SU-DHL-6 (cell line): ENCODE measurements around the gene CYTH4.

Source experiments
- H2AFZ ChIP-seq: fragments of 200-600 bp; sonication (generic); 2 replicates; pipeline ENCODE4 v1.6.1; 2014; ENCODE audit warnings: low read depth, mild to moderate bottlenecking, moderate library complexity, mixed read lengths, antibody characterized with exemption, low read length; ENCODE audit not compliant: severe bottlenecking
- H3F3A ChIP-seq: fragments of 200-600 bp; shearing (Covaris generic); 2 replicates; pipeline ENCODE4 v1.6.0; 2016; ENCODE audit warnings: antibody characterized with exemption, mild to moderate bottlenecking; ENCODE audit not compliant: insufficient read depth
- H3K27ac ChIP-seq: fragments of 200-600 bp; sonication (generic); 2 replicates; pipeline ENCODE4 v1.5.1; 2016; ENCODE audit warnings: low read depth, mild to moderate bottlenecking, low read length, moderate library complexity, mixed read lengths
- H3K27me3 ChIP-seq: fragments of 200-600 bp; sonication (generic), shearing (Covaris generic); 2 replicates; pipeline ENCODE4 v1.6.0; 2014; ENCODE audit warnings: mild to moderate bottlenecking, low read length
- H3K36me3 ChIP-seq: fragments of 200-600 bp; sonication (generic); 2 replicates; pipeline ENCODE4 v1.6.1; 2014; ENCODE audit warnings: mild to moderate bottlenecking, low read length, mixed read lengths
- H3K4me2 ChIP-seq: fragments of 300-600, 200-600 bp; shearing (Covaris generic), sonication (generic); 2 replicates; pipeline ENCODE4 v1.6.0; 2014; ENCODE audit warnings: low read length, low read depth, mild to moderate bottlenecking; ENCODE audit not compliant: poor library complexity, severe bottlenecking
- H3K4me3 ChIP-seq: fragments of 200-600 bp; sonication (generic); 2 replicates; pipeline ENCODE4 v1.5.1; 2014; ENCODE audit warnings: antibody characterized with exemption, low read length, mild to moderate bottlenecking, mixed read lengths; ENCODE audit not compliant: insufficient read depth, poor library complexity, severe bottlenecking
- H3K79me2 ChIP-seq: fragments of 200-600 bp; sonication (generic); 2 replicates; pipeline ENCODE4 v1.6.1; 2014; ENCODE audit warnings: mild to moderate bottlenecking, low read length, moderate library complexity; ENCODE audit not compliant: insufficient read depth
- H3K9ac ChIP-seq: fragments of 200-600 bp; sonication (generic); 2 replicates; pipeline ENCODE4 v1.7.0; 2014; ENCODE audit warnings: mild to moderate bottlenecking, low read length
- H3K9me2 ChIP-seq: fragments of 200-600 bp; sonication (generic); replicated peaks from 2 replicates; pipeline ENCODE4 v1.6.1; 2014; ENCODE audit warnings: low read length; ENCODE audit not compliant: insufficient read depth
- H3K9me3 ChIP-seq: fragments of 200-600 bp; sonication (generic); 2 replicates; pipeline ENCODE4 v1.6.1; 2014; ENCODE audit warnings: low read length, mixed read lengths; ENCODE audit not compliant: insufficient read depth
- H4K20me1 ChIP-seq: fragments of 200-600 bp; sonication (generic); 2 replicates; pipeline ENCODE4 v1.6.1; 2014; ENCODE audit warnings: low read depth, mild to moderate bottlenecking, antibody characterized with exemption, low read length, moderate library complexity, mixed read lengths
- CTCF ChIP-seq: fragments of 200-600 bp; sonication (generic); IDR thresholded peaks from one replicate; pipeline ENCODE4 v1.5.1; 2017; ENCODE audit warnings: antibody characterized with exemption, mild to moderate bottlenecking, low read length, moderate library complexity; ENCODE audit not compliant: insufficient read depth, poor library complexity, severe bottlenecking
- EZH2phosphoT487 ChIP-seq: fragments of 200-600 bp; sonication (generic), shearing (Covaris generic); conservative IDR thresholded peaks from 2 replicates; pipeline ENCODE4 v1.6.1; 2018; ENCODE audit warnings: mild to moderate bottlenecking, antibody characterized with exemption, low read length, moderate library complexity, mixed read lengths

The CYTH4 gene

DNA sequence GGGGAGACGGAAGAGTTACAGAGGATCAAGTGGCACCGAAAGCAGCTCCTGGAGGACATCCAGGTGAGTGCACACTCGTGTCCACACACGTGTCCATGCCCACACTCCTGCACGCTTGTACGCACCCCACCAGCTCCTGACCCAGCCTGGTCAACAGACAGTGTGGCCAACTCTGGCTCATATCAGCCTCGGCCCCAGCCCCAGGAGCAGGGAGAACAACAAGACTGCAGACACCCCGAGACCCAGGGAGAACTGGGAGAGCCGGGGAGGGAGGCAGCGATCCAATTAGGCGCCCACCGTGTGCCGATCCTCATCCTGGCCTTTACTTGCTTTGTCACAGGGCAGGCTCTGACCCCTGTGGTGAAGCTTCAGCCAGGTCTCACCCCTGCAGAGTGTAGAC, 10.3 kb downstream of the CYTH4 start:
- no peaks in the 10 kb centered on the region for H4K20me1 ChIP-seq
- no peak overlapping the region for H3K9ac ChIP-seq
- H3K9me3 ChIP-seq: 0 out of 2 replicates have a peak, but pooled peaks cover 6% of the 10 kb centered on the region
- no peaks in the 10 kb centered on the region for H3K79me2 ChIP-seq
- H2AFZ ChIP-seq: no peak overlapping the region
- H3K4me3 ChIP-seq: no peak overlapping the region
- no peaks in the 10 kb centered on the region for H3F3A ChIP-seq
- no peak for TF ChIP-seq EZH2phosphoT487
- TF ChIP-seq CTCF: no peak
- no peak overlapping the region for H3K4me2 ChIP-seq
- H3K9me2 ChIP-seq: no peaks in the 10 kb centered on the region
- H3K27ac ChIP-seq: no peak overlapping the region
- no peaks in the 10 kb centered on the region for H3K36me3 ChIP-seq
- no peaks in the 10 kb centered on the region for H3K27me3 ChIP-seq

GRCh38 chr22:37293172-37293571, 10.9 kb downstream of the CYTH4 start:
- no peak overlapping the region for H3K4me3 ChIP-seq
- H3K9me2 ChIP-seq: no peaks in the 10 kb centered on the region
- TF ChIP-seq CTCF: no peak
- TF ChIP-seq EZH2phosphoT487: no peak
- no peak overlapping the region for H2AFZ ChIP-seq
- H3K9ac ChIP-seq: no peak overlapping the region
- 0 out of 2 replicates have a peak, but pooled peaks cover 6% of the 10 kb centered on the region for H3K9me3 ChIP-seq
- H3F3A ChIP-seq: no peaks in the 10 kb centered on the region
- no peaks in the 10 kb centered on the region for H3K79me2 ChIP-seq
- no peaks in the 10 kb centered on the region for H4K20me1 ChIP-seq
- H3K4me2 ChIP-seq: no peak overlapping the region
- no peaks in the 10 kb centered on the region for H3K36me3 ChIP-seq
- no peaks in the 10 kb centered on the region for H3K27me3 ChIP-seq
- H3K27ac ChIP-seq: no peak overlapping the region

GRCh38 chr22:37294747-37295146, 12.4 kb downstream of the CYTH4 start:
- Histone ChIP-seq H3K9ac (no peak overlapping the region), H3K79me2 (no peaks in the 10 kb centered on the region), H3K27ac (no peak overlapping the region), H4K20me1 (no peaks in the 10 kb centered on the region), H3K4me3 (no peak overlapping the region), H3K4me2 (no peak overlapping the region), H3K27me3 (no peaks in the 10 kb centered on the region), H3K36me3 (no peaks in the 10 kb centered on the region), H3K9me2 (no peaks in the 10 kb centered on the region), H3K9me3 (0 out of 2 replicates have a peak, but pooled peaks cover 6% of the 10 kb centered on the region), H2AFZ (no peak overlapping the region), H3F3A (no peaks in the 10 kb centered on the region)
- TF ChIP-seq EZH2phosphoT487 (no peak), CTCF (no peak)
